Measurements from ENCODE around the gene HBE1.
"Not testable (repeated sequence)": the region's sequence is repeated elsewhere in the genome, so short reads cannot be mapped to it uniquely, and the experiment has no call there.

HBE1 gene

GRCh38 chr11:5284637-5285036, 14.9 kb upstream of the HBE1 start:
- no peak for DNase-seq

GRCh38 chr11:5283882-5284281, 14.1 kb upstream of the HBE1 start:
- no peak for DNase-seq

- DNase-seq = no peak
Observed at GRCh38 chr11:5283086-5283485, 13.3 kb upstream of the HBE1 start.

- no peak for DNase-seq
Observed at GRCh38 chr11:5282628-5283027, 12.9 kb upstream of the HBE1 start.

GRCh38 chr11:5281596-5281995, 11.9 kb upstream of the HBE1 start:
- DNase-seq = no peak

GRCh38 chr11:5280582-5281102, 10.9 kb upstream of the HBE1 start:
- DNase-seq = no peak

GRCh38 chr11:5279471-5280090, 9.8 kb upstream of the HBE1 start:
- DNase-seq = no peak

GRCh38 chr11:5277807-5278382, 8.2 kb upstream of the HBE1 start:
- no peak for DNase-seq

- no peak for DNase-seq
Observed at GRCh38 chr11:5276697-5277096, 7.0 kb upstream of the HBE1 start.

- no peak for DNase-seq
Observed at GRCh38 chr11:5275369-5276110, 5.8 kb upstream of the HBE1 start.

- no peak for DNase-seq
Observed at GRCh38 chr11:5274395-5274794, 4.7 kb upstream of the HBE1 start.

- no peak for DNase-seq
Observed at GRCh38 chr11:5272395-5273017, 2.8 kb upstream of the HBE1 start.

GRCh38 chr11:5267033-5267563, 2.6 kb downstream of the HBE1 start:
- no peak for DNase-seq

GRCh38 chr11:5266609-5267008, 3.1 kb downstream of the HBE1 start:
- no peak for DNase-seq

GRCh38 chr11:5265832-5266231, 3.9 kb downstream of the HBE1 start:
- DNase-seq = no peak

GRCh38 chr11:5258543-5259262, 11.0 kb downstream of the HBE1 start:
- no peak for DNase-seq

- no peak for DNase-seq
Observed at GRCh38 chr11:5257296-5257695, 12.4 kb downstream of the HBE1 start.

GRCh38 chr11:5254646-5255413, 14.9 kb downstream of the HBE1 start, which contains the start of gene HBG2:
Gene HBG2 (minus strand): TSS chr11:5254781. CDS start chr11:5254728, 53 bp downstream.
- not testable (repeated sequence) for DNase-seq

GRCh38 chr11:5254023-5254422, 15.7 kb downstream of the HBE1 start:
- DNase-seq = not testable (repeated sequence)

GRCh38 chr11:5253440-5253839, 16.3 kb downstream of the HBE1 start:
- not testable (repeated sequence) for DNase-seq

GRCh38 chr11:5252919-5253265, 16.9 kb downstream of the HBE1 start:
- no peak for DNase-seq

All from SHP77 treated with DMSO at 0.1 percent for 48 hours (cell line).